ENCODE results near the gene MLF1. TPM values are rescaled to one million over a fixed set of nuclear protein-coding genes. Genes with fewer than 3 reads are reported as not detected.
A peak's percentile ranks its signal among the peaks of the same experiment; 100 is the strongest.

MLF1 gene
- total RNA-seq, 1 experiment from 2014 or later, result 22.3 TPM

DNA sequence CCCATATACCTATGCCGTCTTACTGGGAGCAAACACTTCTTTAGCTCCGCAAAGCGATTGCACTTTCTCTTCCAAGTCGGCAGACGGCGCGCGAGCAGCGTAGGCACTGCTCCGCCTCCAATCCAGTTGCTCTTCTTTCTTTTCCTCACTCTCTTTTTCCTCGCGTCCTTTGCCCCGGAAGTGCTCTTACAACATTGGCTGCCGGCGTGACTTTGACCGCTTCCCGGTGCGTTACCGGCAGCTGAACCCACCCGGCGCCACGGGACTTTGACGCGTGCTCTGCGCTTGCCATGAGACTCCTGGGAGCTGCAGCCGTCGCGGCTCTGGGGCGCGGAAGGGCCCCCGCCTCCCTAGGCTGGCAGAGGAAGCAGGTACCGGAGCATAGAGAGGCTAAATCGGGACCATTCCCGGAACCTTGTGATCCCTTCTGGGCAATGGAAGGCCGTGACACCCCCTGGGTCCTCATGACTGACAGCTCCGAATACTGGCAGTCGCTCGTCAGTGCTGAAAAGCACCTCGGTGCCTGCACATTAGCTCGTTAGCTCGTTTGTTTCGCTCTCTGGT, 73.4 kb downstream of the MLF1 start, which contains the start of gene GFM1 (continued):
- TF ChIP-seq, protein P1, sequence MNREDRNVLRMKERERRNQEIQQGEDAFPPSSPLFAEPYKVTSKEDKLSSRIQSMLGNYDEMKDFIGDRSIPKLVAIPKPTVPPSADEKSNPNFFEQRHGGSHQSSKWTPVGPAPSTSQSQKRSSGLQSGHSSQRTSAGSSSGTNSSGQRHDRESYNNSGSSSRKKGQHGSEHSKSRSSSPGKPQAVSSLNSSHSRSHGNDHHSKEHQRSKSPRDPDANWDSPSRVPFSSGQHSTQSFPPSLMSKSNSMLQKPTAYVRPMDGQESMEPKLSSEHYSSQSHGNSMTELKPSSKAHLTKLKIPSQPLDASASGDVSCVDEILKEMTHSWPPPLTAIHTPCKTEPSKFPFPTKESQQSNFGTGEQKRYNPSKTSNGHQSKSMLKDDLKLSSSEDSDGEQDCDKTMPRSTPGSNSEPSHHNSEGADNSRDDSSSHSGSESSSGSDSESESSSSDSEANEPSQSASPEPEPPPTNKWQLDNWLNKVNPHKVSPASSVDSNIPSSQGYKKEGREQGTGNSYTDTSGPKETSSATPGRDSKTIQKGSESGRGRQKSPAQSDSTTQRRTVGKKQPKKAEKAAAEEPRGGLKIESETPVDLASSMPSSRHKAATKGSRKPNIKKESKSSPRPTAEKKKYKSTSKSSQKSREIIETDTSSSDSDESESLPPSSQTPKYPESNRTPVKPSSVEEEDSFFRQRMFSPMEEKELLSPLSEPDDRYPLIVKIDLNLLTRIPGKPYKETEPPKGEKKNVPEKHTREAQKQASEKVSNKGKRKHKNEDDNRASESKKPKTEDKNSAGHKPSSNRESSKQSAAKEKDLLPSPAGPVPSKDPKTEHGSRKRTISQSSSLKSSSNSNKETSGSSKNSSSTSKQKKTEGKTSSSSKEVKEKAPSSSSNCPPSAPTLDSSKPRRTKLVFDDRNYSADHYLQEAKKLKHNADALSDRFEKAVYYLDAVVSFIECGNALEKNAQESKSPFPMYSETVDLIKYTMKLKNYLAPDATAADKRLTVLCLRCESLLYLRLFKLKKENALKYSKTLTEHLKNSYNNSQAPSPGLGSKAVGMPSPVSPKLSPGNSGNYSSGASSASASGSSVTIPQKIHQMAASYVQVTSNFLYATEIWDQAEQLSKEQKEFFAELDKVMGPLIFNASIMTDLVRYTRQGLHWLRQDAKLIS (CRISPR knock-in tag; IDR thresholded peaks at IDR 0.05; ENCODE audit: borderline replicate concordance), result peak; percentile 85; the same call in 1 of the 2 replicates
- TF ChIP-seq CREM (CRISPR knock-in tag; IDR thresholded peaks at IDR 0.05), result 0 out of 2 replicates have a peak, but pooled peaks have one; percentile 67
- no peak for TF ChIP-seq PRRX2 (CRISPR knock-in tag; IDR thresholded peaks at IDR 0.05)
- TF ChIP-seq NFE2L1 (CRISPR knock-in tag; IDR thresholded peaks at IDR 0.05), result peak; percentile 54; the same call in 1 of the 2 replicates
- 0 out of 2 replicates have a peak, but pooled peaks have one; percentile 20 for TF ChIP-seq ESRRA (CRISPR knock-in tag; IDR thresholded peaks at IDR 0.05; ENCODE audit: borderline replicate concordance)
- TF ChIP-seq GABPB1 (CRISPR knock-in tag; IDR thresholded peaks at IDR 0.05), result peak; percentile 93
- TF ChIP-seq MAX (CRISPR knock-in tag; IDR thresholded peaks at IDR 0.05), result peak; percentile 87
- TF ChIP-seq GTF2I (CRISPR knock-in tag; conservative IDR thresholded peaks at IDR 0.05), result no peak
- TF ChIP-seq ZNF425 (CRISPR knock-in tag; conservative IDR thresholded peaks at IDR 0.05), result no peak
- TF ChIP-seq, protein P2, sequence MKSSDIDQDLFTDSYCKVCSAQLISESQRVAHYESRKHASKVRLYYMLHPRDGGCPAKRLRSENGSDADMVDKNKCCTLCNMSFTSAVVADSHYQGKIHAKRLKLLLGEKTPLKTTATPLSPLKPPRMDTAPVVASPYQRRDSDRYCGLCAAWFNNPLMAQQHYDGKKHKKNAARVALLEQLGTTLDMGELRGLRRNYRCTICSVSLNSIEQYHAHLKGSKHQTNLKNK (CRISPR knock-in tag; IDR thresholded peaks at IDR 0.05), result no peak
- TF ChIP-seq ETV6 (CRISPR knock-in tag; IDR thresholded peaks at IDR 0.05), result peak; percentile 89
- TF ChIP-seq FOXK1 (CRISPR knock-in tag; IDR thresholded peaks at IDR 0.05), result peak; percentile 93
- TF ChIP-seq TEAD1 (CRISPR knock-in tag; IDR thresholded peaks at IDR 0.05), result peak; percentile 48; the same call in 1 of the 2 replicates
- TF ChIP-seq, protein P3, sequence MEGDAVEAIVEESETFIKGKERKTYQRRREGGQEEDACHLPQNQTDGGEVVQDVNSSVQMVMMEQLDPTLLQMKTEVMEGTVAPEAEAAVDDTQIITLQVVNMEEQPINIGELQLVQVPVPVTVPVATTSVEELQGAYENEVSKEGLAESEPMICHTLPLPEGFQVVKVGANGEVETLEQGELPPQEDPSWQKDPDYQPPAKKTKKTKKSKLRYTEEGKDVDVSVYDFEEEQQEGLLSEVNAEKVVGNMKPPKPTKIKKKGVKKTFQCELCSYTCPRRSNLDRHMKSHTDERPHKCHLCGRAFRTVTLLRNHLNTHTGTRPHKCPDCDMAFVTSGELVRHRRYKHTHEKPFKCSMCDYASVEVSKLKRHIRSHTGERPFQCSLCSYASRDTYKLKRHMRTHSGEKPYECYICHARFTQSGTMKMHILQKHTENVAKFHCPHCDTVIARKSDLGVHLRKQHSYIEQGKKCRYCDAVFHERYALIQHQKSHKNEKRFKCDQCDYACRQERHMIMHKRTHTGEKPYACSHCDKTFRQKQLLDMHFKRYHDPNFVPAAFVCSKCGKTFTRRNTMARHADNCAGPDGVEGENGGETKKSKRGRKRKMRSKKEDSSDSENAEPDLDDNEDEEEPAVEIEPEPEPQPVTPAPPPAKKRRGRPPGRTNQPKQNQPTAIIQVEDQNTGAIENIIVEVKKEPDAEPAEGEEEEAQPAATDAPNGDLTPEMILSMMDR (IDR thresholded peaks at IDR 0.05), result peak; percentile 47; the same call in 1 of the 2 replicates
- TF ChIP-seq MYBL2 (CRISPR knock-in tag; IDR thresholded peaks at IDR 0.05), result peak; percentile 50; the same call in 1 of the 2 replicates
- peak; percentile 99 for TF ChIP-seq NR2C2 (CRISPR knock-in tag; IDR thresholded peaks at IDR 0.05)
- TF ChIP-seq SOX15 (CRISPR knock-in tag; IDR thresholded peaks at IDR 0.05), result no peak
- 0 out of 2 replicates have a peak, but pooled peaks have one; percentile 25 for TF ChIP-seq KAT7 (CRISPR knock-in tag; IDR thresholded peaks at IDR 0.05; ENCODE audit: borderline replicate concordance)
- TF ChIP-seq CREB1 (CRISPR knock-in tag; IDR thresholded peaks at IDR 0.05), result peak; percentile 74; the same call in 1 of the 2 replicates
- TF ChIP-seq FOXP1 (CRISPR knock-in tag; IDR thresholded peaks at IDR 0.05; ENCODE audit: borderline replicate concordance), result peak; percentile 50; the same call in 1 of the 2 replicates
- TF ChIP-seq ZNF232 (CRISPR knock-in tag; IDR thresholded peaks at IDR 0.05), result peak; percentile 52; the same call in 1 of the 2 replicates
- TF ChIP-seq ZNF138 (CRISPR knock-in tag; conservative IDR thresholded peaks at IDR 0.05), result no peak; the same call in 1 of the 2 replicates

Measured in WTC11 (cell line).